Neuron (in vitro differentiated cells): ENCODE data around the gene ATG2B.

Experiments
- H2AFZ ChIP-seq: one replicate; pipeline ENCODE4 v1.6.1; 2013; ENCODE audit warnings: low read depth, mild to moderate bottlenecking, inconsistent platforms, low read length, moderate library complexity
- H3K27me3 ChIP-seq: one replicate; pipeline ENCODE4 v1.6.1; 2013; ENCODE audit warnings: low read length; ENCODE audit not compliant: insufficient read depth
- H3K36me3 ChIP-seq: one replicate; pipeline ENCODE4 v1.6.1; 2013; ENCODE audit warnings: low read length; ENCODE audit not compliant: insufficient read depth
- H3K4me1 ChIP-seq: one replicate; pipeline ENCODE4 v1.6.1; 2013; ENCODE audit warnings: low read length; ENCODE audit not compliant: insufficient read depth
- H3K4me3 ChIP-seq: 2 replicates; pipeline ENCODE4 v1.5.1; 2013; ENCODE audit warnings: mild to moderate bottlenecking, low read length, moderate library complexity
- H3K9me3 ChIP-seq: one replicate; pipeline ENCODE4 v1.6.1; 2013; ENCODE audit warnings: low read length

ATG2B gene

GRCh38 chr14:96391293-96392118, 28.4 kb upstream of the ATG2B start:
- Histone ChIP-seq H3K9me3 (no peaks in the 10 kb centered on the region), H3K27me3 (no peaks in the 10 kb centered on the region), H3K36me3 (peaks cover 2% of the 10 kb centered on the region), H3K4me1 (peaks cover 10% of the 10 kb centered on the region), H2AFZ (peak overlapping the region; percentile 98), H3K4me3 (peak overlapping the region; percentile 81)

GRCh38 chr14:96390965-96391292, 27.8 kb upstream of the ATG2B start:
- H3K4me3 ChIP-seq = peak overlapping the region; percentile 81
- H3K27me3 ChIP-seq = no peaks in the 10 kb centered on the region
- peak overlapping the region; percentile 98 for H2AFZ ChIP-seq
- H3K4me1 ChIP-seq = peaks cover 10% of the 10 kb centered on the region
- peaks cover 7% of the 10 kb centered on the region for H3K36me3 ChIP-seq
- no peaks in the 10 kb centered on the region for H3K9me3 ChIP-seq

- no peak overlapping the region for H2AFZ ChIP-seq
- no peaks in the 10 kb centered on the region for H3K4me1 ChIP-seq
- peaks cover 40% of the 10 kb centered on the region for H3K36me3 ChIP-seq
- no peak overlapping the region for H3K4me3 ChIP-seq
- no peaks in the 10 kb centered on the region for H3K9me3 ChIP-seq
- no peaks in the 10 kb centered on the region for H3K27me3 ChIP-seq
Observed at GRCh38 chr14:96385385-96385784, 22.2 kb upstream of the ATG2B start.

GRCh38 chr14:96384740-96385139, 21.6 kb upstream of the ATG2B start:
- H3K4me3 ChIP-seq = no peak overlapping the region
- no peak overlapping the region for H2AFZ ChIP-seq
- no peaks in the 10 kb centered on the region for H3K4me1 ChIP-seq
- H3K27me3 ChIP-seq = no peaks in the 10 kb centered on the region
- no peaks in the 10 kb centered on the region for H3K9me3 ChIP-seq
- H3K36me3 ChIP-seq = peaks cover 40% of the 10 kb centered on the region

GRCh38 chr14:96384053-96384452, 20.9 kb upstream of the ATG2B start:
- Histone ChIP-seq H3K4me3 (no peak overlapping the region), H3K36me3 (peaks cover 40% of the 10 kb centered on the region), H2AFZ (no peak overlapping the region), H3K27me3 (no peaks in the 10 kb centered on the region), H3K4me1 (no peaks in the 10 kb centered on the region), H3K9me3 (no peaks in the 10 kb centered on the region)

- Histone ChIP-seq H2AFZ (no peak overlapping the region), H3K27me3 (no peaks in the 10 kb centered on the region), H3K9me3 (no peaks in the 10 kb centered on the region), H3K36me3 (peaks cover 39% of the 10 kb centered on the region), H3K4me3 (no peak overlapping the region), H3K4me1 (no peaks in the 10 kb centered on the region)
Observed at GRCh38 chr14:96383445-96383844, 20.3 kb upstream of the ATG2B start.

- Histone ChIP-seq H2AFZ (no peak overlapping the region), H3K9me3 (no peaks in the 10 kb centered on the region), H3K27me3 (no peaks in the 10 kb centered on the region), H3K36me3 (peaks cover 31% of the 10 kb centered on the region), H3K4me1 (no peaks in the 10 kb centered on the region), H3K4me3 (no peak overlapping the region)
Observed at GRCh38 chr14:96380735-96381134, 17.6 kb upstream of the ATG2B start.

- no peak overlapping the region for H3K4me3 ChIP-seq
- no peak overlapping the region for H2AFZ ChIP-seq
- no peaks in the 10 kb centered on the region for H3K27me3 ChIP-seq
- peaks cover 3% of the 10 kb centered on the region for H3K9me3 ChIP-seq
- H3K4me1 ChIP-seq = no peaks in the 10 kb centered on the region
- H3K36me3 ChIP-seq = no peaks in the 10 kb centered on the region
Observed at GRCh38 chr14:96376093-96376492, 13.0 kb upstream of the ATG2B start.

GRCh38 chr14:96373538-96373937, 10.4 kb upstream of the ATG2B start:
- Histone ChIP-seq H3K27me3 (no peaks in the 10 kb centered on the region), H3K4me1 (no peaks in the 10 kb centered on the region), H3K9me3 (peaks cover 6% of the 10 kb centered on the region), H3K36me3 (no peaks in the 10 kb centered on the region), H2AFZ (no peak overlapping the region), H3K4me3 (no peak overlapping the region)

- H3K36me3 ChIP-seq = no peaks in the 10 kb centered on the region
- no peaks in the 10 kb centered on the region for H3K27me3 ChIP-seq
- no peak overlapping the region for H3K4me3 ChIP-seq
- no peak overlapping the region for H2AFZ ChIP-seq
- peaks cover 6% of the 10 kb centered on the region for H3K9me3 ChIP-seq
- H3K4me1 ChIP-seq = no peaks in the 10 kb centered on the region
Observed at GRCh38 chr14:96370528-96370927, 7.4 kb upstream of the ATG2B start.

GRCh38 chr14:96368534-96368933, 5.4 kb upstream of the ATG2B start:
- H3K9me3 ChIP-seq = peaks cover 4% of the 10 kb centered on the region

GRCh38 chr14:96364962-96365361, 1.8 kb upstream of the ATG2B start:
- H3K36me3 ChIP-seq = no peaks in the 10 kb centered on the region
- no peaks in the 10 kb centered on the region for H3K27me3 ChIP-seq
- H3K4me1 ChIP-seq = peaks cover 20% of the 10 kb centered on the region
- no peaks in the 10 kb centered on the region for H3K9me3 ChIP-seq
- peak overlapping the region; percentile 75 for H3K4me3 ChIP-seq
- H2AFZ ChIP-seq = no peak overlapping the region

More at GRCh38 chr14:96368534-96368933, 5.4 kb upstream of the ATG2B start:
- peaks cover 9% of the 10 kb centered on the region for H3K4me1 ChIP-seq
- no peak overlapping the region for H3K4me3 ChIP-seq
- no peaks in the 10 kb centered on the region for H3K36me3 ChIP-seq
- H2AFZ ChIP-seq = no peak overlapping the region
- no peaks in the 10 kb centered on the region for H3K27me3 ChIP-seq

- Histone ChIP-seq H2AFZ (peak overlapping the region; percentile 84), H3K4me1 (peaks cover 20% of the 10 kb centered on the region), H3K4me3 (peak overlapping the region; percentile 75), H3K36me3 (no peaks in the 10 kb centered on the region), H3K27me3 (no peaks in the 10 kb centered on the region), H3K9me3 (no peaks in the 10 kb centered on the region)
Observed at GRCh38 chr14:96363751-96364336, 703 bp upstream of the ATG2B start.
